RWPE1 (cell line): ENCODE measurements around the gene CUX1.

ENCODE experiments used
- CTCF ChIA-PET: fragments of 350-600 bp; sonication (Branson Sonifier 250); formaldehyde crosslinking; extraction: SDS; loops from one replicate; lab custom pipeline; 2021; lab: Yijun Ruan, JAX
- POLR2A ChIA-PET: fragments of 400-600 bp; formaldehyde crosslinking; extraction: SDS; loops from one replicate; lab custom pipeline; 2020; ENCODE audit warnings: antibody characterized with exemption; ENCODE audit not compliant: low non-redundant PET; lab: Yijun Ruan, JAX
- DNase-seq: peaks from one replicate; pipeline ENCODE4 v3.0.0; 2012; ENCODE audit warnings: low spot score
- H3K27ac ChIP-seq: fragments of 450-650 bp; 2 replicates; pipeline ENCODE4 v1.5.1; 2017
- CTCF ChIP-seq: fragments of 450-650 bp; conservative IDR thresholded peaks from 2 replicates; pipeline ENCODE4 v1.5.1; 2017; ENCODE audit warnings: low read depth, mild to moderate bottlenecking

CUX1 gene

GRCh38 chr7:102103027-102103372, 285.6 kb downstream of the CUX1 start:
- TF ChIP-seq CTCF: no peak
- ChIA-PET CTCF (interaction anchor here (0.6 to 1.1 kb wide), 3 partner anchors 12 to 302 kb away, joined by 3 to 4 read pairs (median 3); no protein-coding TSS in a partner anchor), POLR2A (interaction anchor here (0.7 kb wide), 1 partner anchor 39 kb away, joined by 5 read pairs; no protein-coding TSS in a partner anchor)
- DNase-seq: no peak
- peak overlapping the region; percentile 3; the same call in 1 of the 2 replicates for H3K27ac ChIP-seq

DNA sequence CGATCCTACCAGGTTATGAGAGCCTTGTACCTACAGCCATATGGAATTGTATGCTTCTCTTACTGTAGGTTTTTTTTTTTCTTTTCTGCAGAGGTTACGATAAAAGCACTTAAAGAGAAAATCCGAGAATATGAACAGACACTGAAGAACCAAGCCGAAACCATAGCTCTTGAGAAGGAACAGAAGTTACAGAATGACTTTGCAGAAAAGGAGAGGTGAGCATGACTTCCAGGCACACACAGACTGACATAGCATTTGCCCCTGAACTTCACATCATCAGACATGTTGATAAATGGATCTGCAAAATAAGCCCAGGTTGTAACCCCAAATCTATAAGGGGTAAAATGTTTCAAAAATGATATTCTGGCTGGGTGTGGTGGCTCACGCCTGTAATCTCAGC, 286.8 kb downstream of the CUX1 start:
- no peak for DNase-seq
- CTCF ChIA-PET: no interaction called here
- POLR2A ChIA-PET: no interaction called here
- H3K27ac ChIP-seq: peak overlapping the region; percentile 13; the same call in 1 of the 2 replicates
- TF ChIP-seq CTCF: no peak

DNA sequence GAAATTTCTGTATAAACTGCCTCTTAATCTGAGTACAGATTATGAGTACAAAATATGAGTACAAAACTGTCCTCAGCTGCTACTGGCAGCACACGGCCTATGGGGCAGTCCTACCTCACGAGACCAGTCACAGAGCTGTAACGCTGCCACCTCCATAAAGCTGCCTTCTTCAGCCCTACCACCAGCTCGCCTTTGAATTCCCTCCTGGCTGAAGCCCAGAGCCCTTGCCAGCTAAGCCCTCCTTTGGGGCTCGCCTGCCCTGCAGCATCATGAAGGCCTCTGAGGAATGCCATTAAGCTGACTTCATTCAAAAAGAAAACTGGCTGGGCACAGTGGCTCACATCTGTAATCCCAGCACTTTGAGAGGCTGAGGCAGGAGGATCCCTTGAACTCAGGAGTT, 289.2 kb downstream of the CUX1 start:
- no peak for DNase-seq
- ChIA-PET POLR2A (no interaction called here), CTCF (no interaction called here)
- no peak for TF ChIP-seq CTCF
- H3K27ac ChIP-seq: 0 out of 2 replicates have a peak overlapping the region, but pooled peaks have one; percentile 16

DNA sequence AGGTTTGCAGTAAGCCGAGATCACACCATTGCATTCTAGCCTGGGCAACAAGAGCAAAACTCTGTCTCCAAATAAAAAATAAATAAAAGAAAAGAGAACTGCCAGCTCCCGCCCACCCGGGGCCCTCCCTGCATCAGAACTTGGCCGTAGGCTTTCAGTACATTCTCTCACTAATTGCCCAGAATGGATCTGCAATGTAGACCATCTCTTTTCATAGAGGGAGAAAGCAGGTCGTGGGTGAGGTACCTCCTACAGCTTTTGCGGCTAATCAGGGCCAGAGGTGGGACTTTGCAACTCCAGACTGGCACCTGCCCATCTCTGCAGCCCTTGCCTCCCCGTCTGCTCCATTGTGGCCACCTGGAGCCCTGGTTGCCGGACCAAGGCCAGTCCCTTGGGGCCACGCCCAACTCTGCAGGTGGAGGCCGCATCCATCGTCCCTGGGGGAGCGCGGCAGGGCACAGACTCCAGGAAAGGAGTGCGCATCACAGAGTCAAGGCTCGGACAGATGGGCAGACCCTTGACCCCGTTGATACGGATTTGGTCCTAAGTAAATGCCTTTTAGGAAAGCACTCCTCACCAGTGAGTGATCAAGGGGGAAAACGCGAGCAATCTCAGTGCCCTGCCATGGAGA, 290.2 kb downstream of the CUX1 start:
- H3K27ac ChIP-seq: no peak overlapping the region
- no peak for TF ChIP-seq CTCF
- POLR2A ChIA-PET: interaction anchor here (0.6 kb wide), 1 partner anchor 1568 kb away, joined by 3 read pairs; no protein-coding TSS in a partner anchor
- DNase-seq: no peak
- CTCF ChIA-PET: no interaction called here

GRCh38 chr7:102111061-102112041, 293.9 kb downstream of the CUX1 start:
- POLR2A ChIA-PET: no interaction called here
- CTCF ChIA-PET: interaction anchor here (0.7 kb wide), 1 partner anchor 199 kb away, joined by 3 read pairs; no protein-coding TSS in a partner anchor
- H3K27ac ChIP-seq: 0 out of 2 replicates have a peak overlapping the region, but pooled peaks have one; percentile 18
- no peak for DNase-seq
- TF ChIP-seq CTCF: no peak

DNA sequence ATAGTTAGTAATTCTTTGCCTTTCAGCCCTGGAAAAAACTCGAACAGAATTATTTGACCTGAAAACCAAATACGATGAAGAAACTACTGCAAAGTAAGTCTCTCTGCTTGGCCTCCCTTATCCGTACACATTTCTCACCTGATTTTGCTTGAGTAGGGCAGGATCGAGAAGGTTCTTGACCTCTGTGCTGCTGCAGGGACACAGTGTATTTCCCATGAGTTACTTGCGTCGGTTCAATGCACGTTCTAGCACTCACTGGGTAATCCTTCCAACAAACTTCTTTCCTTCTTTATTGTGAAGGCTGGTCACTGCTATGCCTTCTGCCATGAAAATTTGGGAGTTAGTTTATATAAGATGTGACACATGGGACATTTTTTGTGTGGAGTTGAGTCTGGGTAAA, 297.8 kb downstream of the CUX1 start:
- no peak for DNase-seq
- CTCF ChIA-PET: no interaction called here
- TF ChIP-seq CTCF: no peak
- H3K27ac ChIP-seq: no peak overlapping the region
- POLR2A ChIA-PET: no interaction called here
